Activated CD4-positive, alpha-beta memory T cell treated with anti-CD3 and anti-CD28 coated beads, Interleukin-2, amount 10 ng/mL, durations not matched to agents 7 days and 5 days (primary cell): ENCODE measurements around the gene SLC6A11. TPM values are rescaled to one million over a fixed set of nuclear protein-coding genes. Genes with fewer than 3 reads are reported as not detected.
A peak's percentile ranks its signal among the peaks of the same experiment; 100 is the strongest.

Experiments used
- CTCF ChIA-PET: fragments of 350-600 bp; sonication (Branson Sonifier 250); formaldehyde crosslinking; loops from one replicate; lab custom pipeline; 2021; ENCODE audit warnings: antibody characterized with exemption, inconsistent platforms; lab: Charles Lee
- POLR2A ChIA-PET: fragments of 350-600 bp; sonication (Branson Sonifier 250); formaldehyde crosslinking; loops from one replicate; lab custom pipeline; 2021; ENCODE audit warnings: antibody characterized with exemption; lab: Charles Lee
- DNase-seq: peaks from one replicate; pipeline ENCODE4 v3.0.0-alpha.2; 2020
- H3K27ac Mint-ChIP-seq: one replicate; pipeline ENCODE4 v1.8.0; 2021; ENCODE audit warnings: mild to moderate bottlenecking, mixed read lengths
- H3K27me3 Mint-ChIP-seq: one replicate; pipeline ENCODE4 v1.8.0; 2021; ENCODE audit warnings: mixed read lengths
- H3K36me3 Mint-ChIP-seq: one replicate; pipeline ENCODE4 v1.8.0; 2021; ENCODE audit warnings: low read depth, mixed read lengths
- H3K4me1 Mint-ChIP-seq: one replicate; pipeline ENCODE4 v1.8.0; 2021; ENCODE audit warnings: mixed read lengths
- H3K4me3 Mint-ChIP-seq: one replicate; pipeline ENCODE4 v1.8.0; 2021; ENCODE audit warnings: mild to moderate bottlenecking, mixed read lengths
- H3K9me3 Mint-ChIP-seq: one replicate; pipeline ENCODE4 v1.8.0; 2021; ENCODE audit warnings: mixed read lengths
- total RNA-seq, 2 experiments: library from RNA; stranded (reverse); gene quantifications; one replicate each; pipeline ENCODE4 v1.2.3, GENCODE V29; 2021

Gene SLC6A11
- total RNA-seq, 2 experiments from 2014 or later = not detected

DNA sequence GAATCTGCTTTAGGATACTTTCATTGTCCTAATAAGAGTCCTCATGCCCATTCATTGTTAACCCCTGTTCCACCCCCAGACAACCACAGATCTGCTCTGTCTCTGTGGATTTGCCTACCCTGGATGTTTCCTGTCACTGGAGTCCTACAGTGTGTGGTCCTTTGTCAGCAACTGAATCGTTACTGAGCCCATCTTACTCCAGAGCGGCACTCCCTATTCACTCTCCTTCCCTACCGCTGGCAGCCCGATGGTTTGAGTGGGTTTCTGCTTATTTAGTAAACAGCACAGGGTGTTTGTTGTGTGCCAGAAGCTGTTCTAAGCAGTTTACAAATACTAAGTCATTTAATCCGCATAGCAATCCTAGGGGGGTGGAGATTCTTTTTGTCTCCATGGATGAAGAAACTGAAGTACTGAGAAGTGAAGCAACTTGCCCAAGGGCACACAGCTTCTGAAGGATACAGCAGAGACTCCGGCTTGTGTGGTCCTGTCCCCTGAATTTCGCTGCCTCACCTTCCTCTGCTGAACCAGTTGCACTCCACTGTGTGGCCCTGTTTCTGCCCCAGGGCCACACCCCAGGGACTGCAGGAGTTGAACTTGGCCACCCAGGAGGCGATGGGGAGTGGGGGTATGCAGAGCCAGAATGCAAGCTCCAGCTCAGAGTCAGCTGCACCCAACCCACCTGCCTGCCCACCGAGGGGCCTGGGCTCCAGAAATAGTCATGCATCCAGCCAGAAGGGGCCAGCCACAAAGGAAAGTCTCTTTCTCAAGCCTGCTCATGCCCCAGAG is 120.0 kb downstream of the SLC6A11 start:
- Mint-ChIP-seq H3K9me3 (no peaks in the 10 kb centered on the region), H3K36me3 (no peaks in the 10 kb centered on the region), H3K4me1 (no peaks in the 10 kb centered on the region), H3K27me3 (no peaks in the 10 kb centered on the region), H3K27ac (no peak overlapping the region), H3K4me3 (no peak overlapping the region)
- ChIA-PET POLR2A (no interaction called here), CTCF (interaction anchor here (1.1 kb wide), 1 partner anchor 11 kb away, joined by 3 read pairs; no protein-coding TSS in a partner anchor)
- DNase-seq = no peak

GRCh38 chr3:10936686-10937085 is 120.7 kb downstream of the SLC6A11 start:
- Mint-ChIP-seq H3K4me3 (no peak overlapping the region), H3K27ac (no peak overlapping the region), H3K36me3 (no peaks in the 10 kb centered on the region), H3K4me1 (no peaks in the 10 kb centered on the region), H3K27me3 (no peaks in the 10 kb centered on the region), H3K9me3 (no peaks in the 10 kb centered on the region)
- DNase-seq = no peak
- ChIA-PET CTCF (interaction anchor here (1.1 kb wide), 1 partner anchor 10 kb away, joined by 3 read pairs; no protein-coding TSS in a partner anchor), POLR2A (no interaction called here)

DNA sequence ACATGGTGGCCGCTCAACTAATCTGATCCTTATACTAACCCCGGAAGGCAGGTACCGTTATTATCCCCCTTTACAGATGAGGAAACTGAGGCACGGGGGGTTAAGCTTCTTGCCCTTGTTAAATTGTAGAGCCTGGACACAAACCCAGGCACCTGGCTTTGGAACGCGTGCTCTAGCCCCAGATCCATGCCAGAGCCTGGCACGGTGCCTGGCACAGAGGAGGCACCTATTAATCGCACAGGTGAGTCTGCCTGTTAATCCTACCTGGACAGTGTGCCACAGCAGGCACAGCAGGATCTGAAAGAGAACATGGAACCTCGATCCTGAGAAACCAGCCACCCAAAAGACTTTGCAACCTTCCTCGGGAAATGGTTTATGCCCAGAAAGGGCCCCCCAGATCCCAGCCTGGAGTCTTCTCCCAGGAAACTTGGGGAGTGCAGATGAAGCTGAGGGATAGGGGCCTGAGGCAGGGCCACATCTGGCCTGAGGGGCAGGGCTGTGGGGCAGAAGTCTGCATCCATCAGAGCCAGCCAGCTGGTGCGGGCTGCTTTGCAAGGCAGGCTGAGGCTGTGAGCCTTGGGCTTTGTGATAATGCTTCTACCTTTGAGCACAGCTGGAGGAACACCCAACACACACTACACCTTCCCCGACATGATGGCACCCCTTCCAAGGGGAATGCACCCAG is 121.3 kb downstream of the SLC6A11 start:
- Mint-ChIP-seq H3K27me3 (no peaks in the 10 kb centered on the region), H3K4me1 (no peaks in the 10 kb centered on the region), H3K4me3 (no peak overlapping the region), H3K36me3 (no peaks in the 10 kb centered on the region), H3K27ac (no peak overlapping the region), H3K9me3 (no peaks in the 10 kb centered on the region)
- DNase-seq = no peak
- POLR2A ChIA-PET = no interaction called here
- CTCF ChIA-PET = interaction anchor here (1.1 kb wide), 1 partner anchor 10 kb away, joined by 3 read pairs; no protein-coding TSS in a partner anchor

- H3K4me3 Mint-ChIP-seq = no peak overlapping the region
- H3K27ac Mint-ChIP-seq = no peak overlapping the region
- ChIA-PET CTCF (no interaction called here), POLR2A (no interaction called here)
- H3K27me3 Mint-ChIP-seq = no peaks in the 10 kb centered on the region
- no peaks in the 10 kb centered on the region for H3K4me1 Mint-ChIP-seq
- no peaks in the 10 kb centered on the region for H3K36me3 Mint-ChIP-seq
- DNase-seq = no peak
- no peaks in the 10 kb centered on the region for H3K9me3 Mint-ChIP-seq
Measured at GRCh38 chr3:10939556-10939955, 123.5 kb downstream of the SLC6A11 start.

DNA sequence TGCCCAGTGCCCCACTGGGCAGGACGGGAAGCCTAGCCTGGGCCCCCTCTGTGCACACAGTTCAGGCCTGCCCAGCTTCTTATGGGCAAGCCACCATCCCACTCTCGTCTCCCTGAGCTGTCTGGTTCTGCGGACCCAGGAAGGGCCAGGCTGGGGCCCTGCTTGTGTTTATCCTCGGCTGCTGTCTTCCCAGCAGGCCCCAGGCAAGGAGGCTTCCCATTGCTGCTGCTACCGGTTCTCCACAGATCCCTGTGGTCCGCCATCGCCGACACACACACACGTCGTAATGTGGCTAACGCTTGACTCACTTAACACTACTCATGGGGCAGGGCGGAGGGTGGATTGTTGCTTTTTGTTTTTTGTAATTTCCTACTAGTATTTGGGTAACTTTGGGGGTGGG is 124.1 kb downstream of the SLC6A11 start:
- Mint-ChIP-seq H3K27me3 (no peaks in the 10 kb centered on the region), H3K4me1 (no peaks in the 10 kb centered on the region), H3K4me3 (no peak overlapping the region), H3K27ac (no peak overlapping the region), H3K9me3 (no peaks in the 10 kb centered on the region), H3K36me3 (no peaks in the 10 kb centered on the region)
- POLR2A ChIA-PET = no interaction called here
- CTCF ChIA-PET = no interaction called here
- DNase-seq = no peak

DNA sequence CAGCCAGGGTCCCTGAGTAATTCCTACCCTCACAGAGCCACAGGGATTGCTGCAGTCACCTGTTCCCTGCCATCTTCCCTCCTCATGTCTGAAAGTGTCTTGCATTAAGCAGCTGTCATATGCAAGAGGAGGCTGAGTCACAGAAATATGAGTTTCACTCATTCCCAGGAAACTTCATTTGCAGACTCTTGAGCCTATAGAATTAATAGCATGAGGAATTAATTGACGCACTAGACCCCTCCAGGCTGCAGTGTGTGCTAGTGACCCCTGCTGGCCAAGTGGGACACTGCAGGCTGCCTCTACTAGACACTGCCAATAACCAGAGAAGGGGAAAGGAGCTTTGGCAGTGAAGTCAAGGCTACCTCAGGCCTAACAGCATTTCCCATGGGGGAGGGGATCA is 125.9 kb downstream of the SLC6A11 start:
- peak; percentile 31 for DNase-seq
- POLR2A ChIA-PET = no interaction called here
- H3K9me3 Mint-ChIP-seq = no peaks in the 10 kb centered on the region
- H3K27ac Mint-ChIP-seq = no peak overlapping the region
- CTCF ChIA-PET = interaction anchor here (0.6 to 1.5 kb wide), 5 partner anchors 112 to 597 kb away, joined by 3 read pairs; no protein-coding TSS in a partner anchor
- H3K4me3 Mint-ChIP-seq = no peak overlapping the region
- no peaks in the 10 kb centered on the region for H3K36me3 Mint-ChIP-seq
- H3K27me3 Mint-ChIP-seq = no peaks in the 10 kb centered on the region
- no peaks in the 10 kb centered on the region for H3K4me1 Mint-ChIP-seq

DNA sequence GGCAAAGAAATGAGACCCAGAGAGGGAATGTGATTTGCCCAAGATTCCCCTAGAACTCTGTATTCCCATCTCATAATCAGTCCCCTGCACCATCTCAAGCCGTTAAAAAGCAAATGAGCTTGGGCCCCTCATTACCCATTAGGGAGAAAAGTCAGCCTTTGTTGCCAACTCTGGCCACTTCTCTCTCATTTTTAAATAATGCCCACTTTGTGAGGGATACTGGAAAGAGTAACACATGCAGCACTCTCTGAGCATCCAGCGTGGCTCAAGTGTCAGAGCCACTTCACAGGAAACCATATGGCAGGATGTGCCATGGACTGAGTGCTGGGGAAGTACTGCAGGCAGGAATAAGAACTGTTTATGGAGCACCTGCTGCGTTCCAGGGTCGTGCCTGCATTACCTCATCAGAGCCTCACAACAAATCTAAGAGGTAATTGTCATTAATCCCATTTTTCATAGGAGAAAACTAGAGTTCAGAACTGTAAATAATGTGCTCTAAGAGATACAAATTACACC is 126.7 kb downstream of the SLC6A11 start:
- POLR2A ChIA-PET = no interaction called here
- no peak overlapping the region for H3K27ac Mint-ChIP-seq
- no peaks in the 10 kb centered on the region for H3K9me3 Mint-ChIP-seq
- no peak overlapping the region for H3K4me3 Mint-ChIP-seq
- H3K36me3 Mint-ChIP-seq = no peaks in the 10 kb centered on the region
- H3K27me3 Mint-ChIP-seq = peaks cover 5% of the 10 kb centered on the region
- DNase-seq = no peak
- CTCF ChIA-PET = interaction anchor here (0.6 to 1.7 kb wide), 4 partner anchors 113 to 596 kb away, joined by 3 to 4 read pairs (median 3); no protein-coding TSS in a partner anchor
- H3K4me1 Mint-ChIP-seq = no peaks in the 10 kb centered on the region

DNA sequence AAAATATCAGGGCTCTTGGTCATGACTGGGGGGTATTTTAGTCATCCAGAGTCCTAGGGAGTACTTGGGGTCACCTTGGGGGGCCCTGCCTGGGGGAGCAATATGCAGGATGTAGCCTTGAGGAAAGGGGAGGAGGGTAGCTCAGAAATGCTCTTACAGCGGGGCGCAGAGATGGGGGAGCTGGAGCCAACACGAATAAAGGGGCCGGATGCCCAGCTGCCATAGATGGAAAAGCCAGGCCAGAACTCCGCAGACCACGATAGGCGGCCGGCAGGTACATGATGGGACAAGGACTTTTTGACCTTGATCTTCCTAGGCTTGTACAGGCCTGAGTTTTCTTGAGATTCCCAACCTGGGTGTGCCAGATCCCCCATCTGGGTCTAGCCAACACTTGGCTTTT is 128.8 kb downstream of the SLC6A11 start:
- H3K4me3 Mint-ChIP-seq = no peak overlapping the region
- no peak for DNase-seq
- H3K4me1 Mint-ChIP-seq = no peaks in the 10 kb centered on the region
- no peaks in the 10 kb centered on the region for H3K9me3 Mint-ChIP-seq
- H3K36me3 Mint-ChIP-seq = no peaks in the 10 kb centered on the region
- CTCF ChIA-PET = interaction anchor here (0.9 to 1.3 kb wide), 3 partner anchors 18 to 390 kb away, joined by 3 to 4 read pairs (median 4); no protein-coding TSS in a partner anchor
- peaks cover 5% of the 10 kb centered on the region for H3K27me3 Mint-ChIP-seq
- H3K27ac Mint-ChIP-seq = no peak overlapping the region
- POLR2A ChIA-PET = no interaction called here

DNA sequence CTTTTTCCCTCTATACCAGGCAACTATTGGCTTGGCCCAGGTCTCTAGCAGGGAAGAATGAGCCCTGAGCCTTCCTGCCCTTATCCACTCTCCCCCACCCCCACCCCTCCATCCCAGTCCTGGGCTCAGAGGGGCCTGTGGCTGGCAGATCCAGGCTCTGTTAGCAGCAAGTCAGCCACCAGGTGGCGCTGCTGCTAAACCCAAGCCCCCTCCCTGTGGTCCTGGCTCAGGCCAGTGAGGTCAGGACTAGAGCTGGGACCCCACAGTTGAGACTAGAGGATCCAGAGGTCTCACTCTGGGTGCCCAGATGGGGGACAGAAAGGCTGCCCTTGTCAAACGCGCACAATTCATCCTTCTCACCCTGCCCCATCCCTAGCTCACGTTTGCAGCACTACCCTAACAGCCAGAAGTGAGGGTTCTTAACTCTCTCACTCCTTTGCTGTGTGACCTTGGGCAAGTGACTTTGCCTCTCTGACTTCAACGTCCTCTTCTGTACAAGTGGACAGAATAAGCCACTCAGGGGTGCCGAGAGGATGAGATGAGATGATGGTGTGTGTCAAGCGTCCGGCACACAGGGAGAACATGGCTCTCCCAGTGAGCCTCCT is 129.8 kb downstream of the SLC6A11 start:
- POLR2A ChIA-PET = no interaction called here
- Mint-ChIP-seq H3K27ac (no peak overlapping the region), H3K9me3 (no peaks in the 10 kb centered on the region), H3K4me1 (no peaks in the 10 kb centered on the region), H3K4me3 (no peak overlapping the region), H3K27me3 (peaks cover 5% of the 10 kb centered on the region), H3K36me3 (no peaks in the 10 kb centered on the region)
- DNase-seq = peak; percentile 55
- CTCF ChIA-PET = interaction anchor here (0.9 to 1.5 kb wide), 5 partner anchors 19 to 390 kb away, joined by 3 to 6 read pairs (median 4); no protein-coding TSS in a partner anchor

- CTCF ChIA-PET = interaction anchor here (0.7 to 1.8 kb wide), 5 partner anchors 9 to 457 kb away, joined by 3 to 6 read pairs (median 3); no protein-coding TSS in a partner anchor
- POLR2A ChIA-PET = no interaction called here
- Mint-ChIP-seq H3K9me3 (no peaks in the 10 kb centered on the region), H3K27ac (no peak overlapping the region), H3K36me3 (no peaks in the 10 kb centered on the region), H3K27me3 (peaks cover 5% of the 10 kb centered on the region), H3K4me3 (no peak overlapping the region), H3K4me1 (no peaks in the 10 kb centered on the region)
- no peak for DNase-seq
Measured at GRCh38 chr3:10946526-10946925, 130.5 kb downstream of the SLC6A11 start.

GRCh38 chr3:10948326-10948725 is 132.3 kb downstream of the SLC6A11 start:
- Mint-ChIP-seq H3K9me3 (no peaks in the 10 kb centered on the region), H3K4me3 (no peak overlapping the region), H3K36me3 (no peaks in the 10 kb centered on the region), H3K27me3 (peaks cover 5% of the 10 kb centered on the region), H3K4me1 (no peaks in the 10 kb centered on the region), H3K27ac (no peak overlapping the region)
- DNase-seq = no peak
- ChIA-PET POLR2A (no interaction called here), CTCF (no interaction called here)

DNA sequence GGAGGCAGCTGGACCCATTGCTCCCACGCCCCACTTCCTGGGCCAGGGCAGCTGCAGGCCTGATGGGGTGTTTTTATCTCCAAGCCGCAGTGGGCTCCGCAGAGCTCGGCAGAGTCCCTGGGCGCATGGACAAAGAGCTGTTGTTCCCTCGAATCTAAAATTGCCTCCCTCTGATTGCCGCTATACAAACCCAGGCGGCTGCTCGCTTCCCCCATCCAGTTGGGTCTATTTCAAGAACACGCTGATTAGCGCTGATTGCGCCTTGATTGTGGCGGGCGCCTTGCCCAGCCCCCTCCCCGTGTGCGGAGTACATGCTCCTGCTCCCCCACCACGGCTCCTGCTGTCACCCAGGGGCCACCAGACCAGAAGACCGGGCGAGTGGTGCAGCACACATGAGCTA is 133.2 kb downstream of the SLC6A11 start:
- Mint-ChIP-seq H3K9me3 (no peaks in the 10 kb centered on the region), H3K4me1 (no peaks in the 10 kb centered on the region), H3K27ac (no peak overlapping the region), H3K27me3 (peaks cover 5% of the 10 kb centered on the region), H3K4me3 (no peak overlapping the region), H3K36me3 (no peaks in the 10 kb centered on the region)
- POLR2A ChIA-PET = no interaction called here
- CTCF ChIA-PET = no interaction called here
- DNase-seq = no peak
